ENCODE data around the gene SMAD2. TPM values are rescaled to one million over a fixed set of nuclear protein-coding genes. Genes with fewer than 3 reads are reported as not detected.
"Not testable (repeated sequence)": the region's sequence is repeated elsewhere in the genome, so short reads cannot be mapped to it uniquely, and the experiment has no call there.

Gene SMAD2
- total RNA-seq, 1 donor from 2014 or later = 140 TPM

DNA sequence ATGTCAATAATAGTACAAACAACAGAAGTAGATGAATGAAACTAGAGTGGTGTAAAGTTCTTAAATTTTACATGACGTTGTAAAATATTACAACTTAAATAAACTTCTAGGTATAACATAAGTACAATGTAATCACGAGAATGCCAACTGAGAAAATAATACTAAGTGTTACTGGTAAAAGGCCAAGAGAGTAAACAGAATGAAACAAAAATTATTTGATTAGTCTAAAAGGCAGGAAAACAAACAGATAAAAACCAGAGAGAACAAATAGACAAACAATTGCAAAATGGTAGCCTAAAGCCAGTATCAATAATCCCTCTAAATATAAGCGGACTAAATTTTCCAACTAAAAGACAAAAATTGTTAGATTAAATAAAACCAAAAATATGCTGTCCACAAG lies 71.9 kb downstream of the SMAD2 start:
- intact Hi-C loops (cut with micrococcal nuclease) = loop anchor here (5.0 kb wide), 1 partner anchor 69 kb away; no protein-coding TSS in a partner anchor

- intact Hi-C loops (cut with micrococcal nuclease) = no loop called here
These were observed 82.8 kb downstream of the SMAD2 start for GRCh38 chr18:47847635-47848034.

- intact Hi-C loops (cut with micrococcal nuclease) = no loop called here
These were observed 84.0 kb downstream of the SMAD2 start for GRCh38 chr18:47846431-47846830.

DNA sequence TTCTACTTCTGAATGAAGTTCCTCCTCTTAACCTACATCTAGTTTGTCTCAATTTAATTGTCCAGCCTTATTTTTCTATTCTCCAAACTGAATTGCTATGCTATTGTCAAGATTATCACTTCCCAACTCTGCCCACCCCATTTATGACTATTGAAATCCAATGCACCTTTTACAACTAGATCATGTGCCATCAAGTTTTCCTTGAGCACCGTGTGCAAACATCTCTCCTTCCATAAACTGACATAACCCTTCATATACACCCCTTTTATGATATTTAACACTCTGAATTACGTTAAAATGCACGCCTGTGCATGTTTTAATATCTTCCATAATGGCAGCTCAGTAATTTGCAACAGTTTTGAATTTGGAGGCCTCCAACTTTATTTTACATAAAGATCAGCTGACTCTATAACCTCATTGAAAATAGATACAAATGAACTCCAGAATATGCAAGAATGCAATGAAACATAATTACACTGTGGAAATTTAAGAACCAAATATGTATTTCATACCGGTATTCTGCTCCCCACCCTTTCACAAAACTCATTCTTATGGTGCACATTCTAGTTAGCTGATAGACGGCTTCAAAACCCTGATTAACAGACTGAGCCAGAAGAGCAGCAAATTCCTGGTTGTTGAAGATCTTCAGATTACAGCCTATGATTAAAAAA lies 85.5 kb downstream of the SMAD2 start:
- intact Hi-C loops (cut with micrococcal nuclease) = no loop called here

DNA sequence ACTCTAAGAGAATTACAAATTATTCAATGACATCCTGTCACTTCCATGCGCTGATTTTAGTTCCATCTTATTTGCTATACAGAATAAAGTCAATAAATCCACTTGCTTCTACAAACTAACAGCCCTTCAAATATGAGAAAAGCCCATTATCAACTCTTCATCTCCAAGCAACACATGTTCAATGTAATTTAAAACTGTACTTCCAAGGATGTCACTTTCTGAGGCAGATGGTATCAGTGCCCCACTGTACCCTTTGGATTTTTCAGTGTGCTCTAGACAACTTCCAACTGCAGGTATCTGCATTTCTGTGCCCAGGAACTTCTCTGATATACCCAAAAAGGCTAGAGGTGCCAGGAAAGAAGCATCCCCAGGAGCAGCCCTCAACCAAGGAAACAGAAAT lies 87.6 kb downstream of the SMAD2 start:
- intact Hi-C loops (cut with micrococcal nuclease) = no loop called here

DNA sequence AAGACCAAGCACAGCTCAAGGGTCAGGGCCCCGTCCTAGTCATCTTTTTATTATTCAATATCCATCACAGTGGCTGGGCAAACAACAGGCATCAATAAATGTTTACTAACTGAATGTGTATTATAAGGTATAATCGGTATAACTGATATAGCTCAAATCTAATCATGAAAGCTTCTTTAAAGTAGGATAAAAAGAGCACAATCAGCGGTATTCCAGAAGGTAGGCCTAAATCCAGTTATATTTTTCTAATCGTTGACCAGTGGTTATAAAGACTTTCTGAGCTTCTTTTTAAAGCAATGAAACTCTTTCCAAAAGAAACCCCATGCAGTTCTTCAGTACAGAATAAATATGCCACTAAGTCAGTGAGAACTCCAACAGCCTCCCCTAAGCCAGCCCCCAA lies 92.1 kb downstream of the SMAD2 start:
- intact Hi-C loops (cut with micrococcal nuclease) = no loop called here

- intact Hi-C loops (cut with micrococcal nuclease) = no loop called here
These were observed 98.1 kb downstream of the SMAD2 start for GRCh38 chr18:47832348-47832747.

DNA sequence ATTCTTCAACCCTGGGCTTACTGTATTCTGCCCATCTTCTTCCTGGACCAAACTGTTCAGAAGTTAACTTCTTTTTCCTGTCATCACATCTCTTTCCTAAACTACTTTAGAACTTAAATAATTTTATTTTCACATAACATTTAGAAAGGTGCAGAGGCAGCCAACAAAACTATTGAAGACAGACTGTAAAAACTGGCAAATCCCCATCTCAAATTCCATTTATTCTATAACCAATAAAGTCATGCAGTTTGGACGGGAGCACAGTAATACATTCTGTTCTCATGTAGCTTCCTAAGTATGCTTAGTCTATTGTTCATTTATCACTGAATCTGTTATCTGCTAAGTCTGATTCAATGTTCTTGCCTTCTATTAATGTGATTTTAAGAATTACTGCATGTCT lies 99.1 kb downstream of the SMAD2 start:
- intact Hi-C loops (cut with micrococcal nuclease) = no loop called here

DNA sequence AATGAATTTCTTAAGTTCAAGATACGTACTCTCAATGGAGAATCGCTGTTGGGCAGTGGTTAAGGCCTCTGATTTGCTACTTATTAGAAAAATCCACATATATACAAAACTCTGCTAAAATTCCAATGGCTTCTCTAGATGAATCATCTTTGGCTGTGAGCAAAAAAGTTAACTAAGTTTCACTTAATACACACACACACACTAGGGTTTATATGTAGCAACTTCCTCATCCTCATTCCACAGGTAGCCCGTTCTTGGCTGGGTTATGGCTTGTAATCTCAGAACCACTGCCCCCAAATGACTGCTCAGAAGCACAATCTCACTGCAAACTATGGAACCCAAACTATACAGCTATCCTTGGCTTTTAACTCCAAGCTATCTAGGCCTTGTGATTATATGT lies 99.7 kb downstream of the SMAD2 start:
- intact Hi-C loops (cut with micrococcal nuclease) = no loop called here

GRCh38 chr18:47829831-47830230 lies 100.6 kb downstream of the SMAD2 start:
- intact Hi-C loops (cut with micrococcal nuclease) = no loop called here

DNA sequence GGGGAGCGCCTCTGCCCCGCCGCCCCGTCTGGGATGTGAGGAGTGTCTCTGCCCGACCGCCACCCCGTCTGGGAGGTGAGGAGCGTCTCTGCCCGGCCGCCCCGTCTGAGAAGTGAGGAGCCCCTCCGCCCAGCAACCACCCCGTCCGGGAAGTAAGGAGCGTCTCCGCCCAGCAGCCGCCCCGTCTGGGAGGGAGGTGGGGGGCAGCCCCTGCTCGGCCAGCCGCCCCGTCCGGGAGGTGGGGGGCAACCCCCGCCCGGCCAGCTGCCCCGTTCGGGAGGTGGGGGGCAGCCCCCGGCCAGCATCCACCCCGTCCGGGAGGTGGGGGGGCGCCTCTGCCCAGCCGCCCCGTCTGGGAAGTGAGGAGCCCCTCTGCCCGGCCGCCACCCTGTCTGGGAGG lies 102.4 kb downstream of the SMAD2 start:
- intact Hi-C loops (cut with micrococcal nuclease) = not testable (repeated sequence)

GRCh38 chr18:47826157-47827074 lies 104.0 kb downstream of the SMAD2 start:
- intact Hi-C loops (cut with micrococcal nuclease) = no loop called here

- intact Hi-C loops (cut with micrococcal nuclease) = no loop called here
These were observed 109.1 kb downstream of the SMAD2 start for GRCh38 chr18:47821314-47821713.

- intact Hi-C loops (cut with micrococcal nuclease) = no loop called here
These were observed 112.7 kb downstream of the SMAD2 start for GRCh38 chr18:47817795-47818077.

DNA sequence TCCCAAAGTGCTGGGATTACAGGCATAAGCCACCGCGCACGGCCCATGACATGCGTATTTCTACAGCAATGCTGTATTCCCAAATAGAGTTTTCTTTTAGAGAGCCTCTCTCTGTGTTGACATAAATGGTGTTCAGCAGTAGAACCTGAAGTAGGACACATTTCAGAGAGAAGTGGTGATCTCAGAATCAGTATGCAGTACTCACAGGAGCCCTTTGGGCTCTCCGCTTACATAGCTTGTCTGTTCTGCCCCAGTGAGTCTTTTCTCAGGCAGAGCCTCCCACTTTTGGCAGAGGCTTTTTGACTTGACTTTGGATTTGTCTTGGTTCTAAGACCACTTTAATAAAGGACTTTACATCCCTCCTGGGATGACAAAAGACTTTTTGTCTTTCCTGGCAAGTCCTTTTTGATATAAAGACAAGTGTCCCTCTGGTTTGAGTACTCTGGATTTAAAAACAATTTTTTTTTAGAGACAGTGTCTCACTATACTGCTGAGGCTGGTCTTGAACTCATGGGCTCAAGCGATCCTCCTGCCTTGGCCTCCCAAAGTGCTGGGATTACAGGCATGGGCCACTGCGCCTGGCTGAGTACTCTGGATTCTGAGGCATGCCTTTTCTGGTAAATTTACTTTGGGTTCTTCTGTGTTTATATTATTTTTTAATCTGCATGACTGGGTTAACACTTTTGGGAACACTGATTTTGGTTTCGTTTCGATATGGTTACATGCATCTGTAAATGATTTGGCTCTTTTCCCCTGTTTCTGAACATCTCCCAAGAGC lies 113.3 kb downstream of the SMAD2 start:
- intact Hi-C loops (cut with micrococcal nuclease) = no loop called here

DNA sequence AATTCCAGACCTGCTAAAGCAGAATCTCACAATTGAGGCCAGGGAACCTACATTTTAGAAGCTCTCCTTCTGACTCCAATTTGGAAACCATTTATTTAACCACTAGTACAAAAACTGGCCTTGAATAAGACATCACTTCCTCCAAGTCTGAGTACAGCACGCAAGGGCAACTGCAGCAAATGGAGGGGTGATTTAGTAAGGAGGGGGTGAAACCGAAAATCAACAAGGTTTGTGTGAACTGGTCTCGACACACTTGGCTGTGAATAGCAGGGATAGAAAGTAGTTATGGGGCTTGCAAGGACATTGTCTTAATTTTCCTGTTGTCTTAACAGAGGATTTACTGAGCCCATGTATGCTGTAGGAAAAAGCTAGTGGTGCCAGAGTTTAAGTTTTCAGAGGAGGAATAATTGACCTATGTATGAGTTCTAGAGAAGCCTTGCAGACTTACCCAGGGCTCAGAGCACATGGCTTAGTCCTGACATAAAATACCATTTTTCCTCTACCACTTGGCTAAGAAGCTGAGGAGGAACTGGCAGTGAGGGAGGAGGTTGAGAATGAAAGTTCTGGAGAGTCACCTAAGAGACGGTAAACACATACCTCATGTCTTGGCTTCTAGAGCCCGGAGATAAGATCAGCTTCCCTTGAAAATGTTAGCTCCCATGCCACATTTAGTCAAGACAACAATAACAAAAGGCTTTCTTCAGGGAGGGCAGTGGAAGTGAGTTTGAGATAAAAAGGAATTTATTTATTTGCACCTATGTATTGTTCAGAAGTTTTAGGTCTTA lies 114.8 kb downstream of the SMAD2 start:
- intact Hi-C loops (cut with micrococcal nuclease) = no loop called here

- intact Hi-C loops (cut with micrococcal nuclease) = no loop called here
These were observed 121.0 kb downstream of the SMAD2 start for GRCh38 chr18:47809420-47809819.

DNA sequence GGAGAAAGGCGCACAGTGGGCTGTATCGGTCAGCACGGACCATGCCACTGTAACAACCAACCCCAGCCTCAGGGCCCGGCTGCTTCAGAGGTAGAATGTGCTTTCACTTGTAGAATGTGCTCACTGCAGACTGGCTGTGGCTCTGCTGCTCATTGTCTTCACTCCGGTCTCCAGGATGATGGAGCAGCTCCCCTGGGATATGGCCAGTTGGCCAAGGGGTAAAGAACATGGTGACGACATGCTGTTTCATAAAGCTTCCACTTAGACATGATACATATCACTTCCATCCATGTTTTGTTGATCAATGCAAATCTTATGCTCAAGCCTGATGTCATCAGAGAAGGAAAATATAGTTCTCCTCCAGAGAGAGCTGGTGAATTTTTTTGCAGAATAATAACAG lies 127.7 kb downstream of the SMAD2 start:
- intact Hi-C loops (cut with micrococcal nuclease) = no loop called here

- intact Hi-C loops (cut with micrococcal nuclease) = no loop called here
These were observed 128.6 kb downstream of the SMAD2 start for GRCh38 chr18:47801817-47802216.

DNA sequence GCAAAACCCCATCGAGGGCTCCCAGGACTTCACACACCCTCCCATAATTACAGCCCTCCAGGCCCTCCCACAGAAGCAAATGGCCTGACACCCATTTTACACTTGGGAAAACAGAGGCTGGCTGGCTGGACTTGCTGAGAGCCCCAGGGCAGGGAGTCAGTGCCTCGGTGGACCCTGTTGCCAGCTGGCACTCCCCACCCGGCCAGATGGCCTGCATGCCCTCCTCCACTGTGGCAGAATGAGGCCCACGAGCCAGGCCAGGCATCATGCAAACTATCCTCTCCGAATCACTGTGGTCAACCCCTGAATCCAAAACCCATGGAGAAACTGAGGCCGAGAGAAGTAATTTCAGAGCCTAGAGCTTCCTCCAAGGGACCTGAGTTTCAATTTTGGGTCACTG lies 129.7 kb downstream of the SMAD2 start:
- intact Hi-C loops (cut with micrococcal nuclease) = no loop called here

DNA sequence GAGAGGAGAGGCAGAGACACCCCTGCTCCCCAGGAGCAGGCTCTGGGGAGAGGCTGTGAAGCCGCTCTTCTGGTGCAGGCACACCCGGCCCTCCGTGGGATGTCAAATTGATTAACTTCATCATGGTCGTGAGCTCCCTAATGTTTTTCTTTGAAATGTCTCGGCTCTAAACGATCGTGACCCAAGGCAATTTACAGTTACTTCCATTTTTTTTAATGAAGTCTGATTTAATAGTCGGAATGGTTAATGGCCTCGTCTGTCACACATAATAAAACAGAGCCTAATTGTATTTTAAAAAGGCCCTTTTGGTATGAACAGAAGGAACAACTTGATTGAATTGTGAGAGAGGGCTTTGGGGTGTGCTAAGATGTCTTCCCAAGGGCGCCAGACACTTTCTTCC lies 130.2 kb downstream of the SMAD2 start:
- intact Hi-C loops (cut with micrococcal nuclease) = no loop called here
